ENCODE data around the gene TMCC2.

- TF ChIP-seq POLR2AphosphoS5 (IDR thresholded peaks at IDR 0.05; ENCODE audit: low read depth, low read length) (no peak), REST (IDR thresholded peaks at IDR 0.05; ENCODE audit: insufficient read depth in 1 of 2, low read depth in 2 of 2, low read length in 2 of 2) (no peak), TAF1 (IDR thresholded peaks at IDR 0.05; ENCODE audit: borderline replicate concordance, insufficient read depth, low read length) (no peak)
These were observed 17.4 kb downstream of the TMCC2 start for GRCh38 chr1:205245096-205245495.
